Measurements from ENCODE around the gene HOXB3.

Gene HOXB3

DNA sequence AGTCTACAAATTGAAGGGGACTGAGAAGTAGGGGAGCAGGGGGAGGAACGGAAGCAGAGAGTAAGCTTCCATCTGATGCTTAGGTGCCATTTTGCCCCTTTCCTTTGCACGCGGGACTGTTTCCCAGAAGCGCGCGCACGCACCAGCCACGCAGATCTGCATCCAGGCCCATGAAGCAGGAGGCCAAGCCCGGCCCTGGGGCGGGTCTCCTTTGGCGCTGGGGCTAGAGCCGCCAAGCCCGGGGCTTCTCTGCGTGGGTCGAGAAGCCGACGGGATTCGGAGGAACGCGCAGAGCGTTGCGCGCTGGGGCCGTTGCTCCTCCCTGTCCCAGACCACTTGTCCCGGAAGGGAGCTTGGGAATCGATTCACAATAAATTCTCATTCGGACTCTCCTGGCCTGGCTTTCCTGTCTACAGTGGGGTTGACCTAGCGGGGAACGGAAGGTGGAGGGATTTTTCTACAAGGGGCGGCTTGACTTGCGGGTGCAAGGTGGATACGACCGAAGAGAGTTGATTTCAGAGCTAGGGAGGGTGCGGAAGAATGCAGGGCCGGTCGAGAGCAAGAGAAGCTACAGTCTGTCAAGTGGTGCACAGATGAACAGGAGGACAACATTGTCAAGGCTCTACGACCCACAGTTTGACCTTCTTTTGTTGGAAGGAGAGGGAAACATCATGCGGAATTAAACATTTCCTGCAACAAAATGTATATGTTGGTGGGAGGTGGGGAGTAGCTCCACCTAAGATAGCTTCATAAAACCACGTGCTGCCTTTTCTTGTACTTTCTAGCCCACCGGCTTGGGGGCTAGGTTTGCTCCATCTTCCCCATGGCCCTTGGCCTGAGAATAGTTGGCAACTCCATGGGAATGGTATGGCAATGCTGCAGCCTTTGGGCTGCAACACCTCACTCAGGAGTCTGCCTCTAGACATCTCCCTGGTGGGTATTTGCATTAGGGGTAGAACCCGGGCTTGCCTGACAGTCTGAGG, 31.7 kb upstream of the HOXB3 start:
- Histone ChIP-seq H3K27ac (ENCODE audit: poor library complexity, severe bottlenecking) (no peak overlapping the region), H3K36me3 (ENCODE audit: low read depth) (no peaks in the 10 kb centered on the region), H3K27me3 (ENCODE audit: insufficient read depth, poor library complexity, severe bottlenecking) (peaks cover 68% of the 10 kb centered on the region), H3K4me1 (ENCODE audit: insufficient read depth, poor library complexity, severe bottlenecking) (peaks cover 4% of the 10 kb centered on the region), H3K9me3 (ENCODE audit: severe bottlenecking) (no peaks in the 10 kb centered on the region), H3K4me3 (ENCODE audit: severe bottlenecking) (no peak overlapping the region)
- no peak for ATAC-seq (ENCODE audit: low read depth)
- DNase-seq (ENCODE audit: low spot score) = no peak
- TF ChIP-seq, protein P1, sequence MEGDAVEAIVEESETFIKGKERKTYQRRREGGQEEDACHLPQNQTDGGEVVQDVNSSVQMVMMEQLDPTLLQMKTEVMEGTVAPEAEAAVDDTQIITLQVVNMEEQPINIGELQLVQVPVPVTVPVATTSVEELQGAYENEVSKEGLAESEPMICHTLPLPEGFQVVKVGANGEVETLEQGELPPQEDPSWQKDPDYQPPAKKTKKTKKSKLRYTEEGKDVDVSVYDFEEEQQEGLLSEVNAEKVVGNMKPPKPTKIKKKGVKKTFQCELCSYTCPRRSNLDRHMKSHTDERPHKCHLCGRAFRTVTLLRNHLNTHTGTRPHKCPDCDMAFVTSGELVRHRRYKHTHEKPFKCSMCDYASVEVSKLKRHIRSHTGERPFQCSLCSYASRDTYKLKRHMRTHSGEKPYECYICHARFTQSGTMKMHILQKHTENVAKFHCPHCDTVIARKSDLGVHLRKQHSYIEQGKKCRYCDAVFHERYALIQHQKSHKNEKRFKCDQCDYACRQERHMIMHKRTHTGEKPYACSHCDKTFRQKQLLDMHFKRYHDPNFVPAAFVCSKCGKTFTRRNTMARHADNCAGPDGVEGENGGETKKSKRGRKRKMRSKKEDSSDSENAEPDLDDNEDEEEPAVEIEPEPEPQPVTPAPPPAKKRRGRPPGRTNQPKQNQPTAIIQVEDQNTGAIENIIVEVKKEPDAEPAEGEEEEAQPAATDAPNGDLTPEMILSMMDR (IDR thresholded peaks at IDR 0.05; ENCODE audit: poor library complexity, severe bottlenecking) = no peak

DNA sequence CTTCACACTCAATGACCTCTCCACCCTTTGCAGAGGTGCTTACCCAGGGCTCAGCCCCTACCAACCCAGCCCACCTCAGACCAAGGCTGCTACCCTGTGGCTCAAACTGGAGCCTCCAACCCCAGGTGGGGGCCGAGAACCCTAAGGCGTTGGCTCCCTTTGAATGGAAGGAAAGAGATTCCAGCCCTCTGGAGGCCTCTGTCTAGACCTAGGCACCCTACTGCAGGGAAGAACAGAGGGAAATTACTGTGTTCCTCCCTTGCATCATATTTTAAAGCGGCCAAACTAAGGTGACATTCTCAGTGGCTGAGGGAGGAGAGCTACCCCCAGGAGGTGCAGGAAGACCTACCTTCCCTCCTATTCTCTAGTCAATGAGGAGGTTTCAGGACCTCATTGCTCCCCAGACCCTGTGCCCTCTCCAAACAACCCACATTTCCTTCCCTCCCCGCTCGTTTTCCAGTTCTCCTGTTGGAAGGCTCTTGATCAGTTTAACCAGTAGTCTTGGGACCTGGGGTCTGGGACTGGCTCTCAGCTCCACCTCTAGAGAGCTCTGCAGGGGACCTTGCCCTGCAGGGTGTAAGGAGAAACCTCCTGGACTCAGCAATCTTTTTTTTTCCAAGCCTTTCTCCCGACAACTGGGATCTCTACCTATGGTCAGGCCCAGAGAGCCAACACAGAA, 30.6 kb upstream of the HOXB3 start:
- Histone ChIP-seq H3K36me3 (ENCODE audit: low read depth) (no peaks in the 10 kb centered on the region), H3K27ac (ENCODE audit: poor library complexity, severe bottlenecking) (no peak overlapping the region), H3K9me3 (ENCODE audit: severe bottlenecking) (no peaks in the 10 kb centered on the region), H3K4me3 (ENCODE audit: severe bottlenecking) (no peak overlapping the region), H3K4me1 (ENCODE audit: insufficient read depth, poor library complexity, severe bottlenecking) (peaks cover 4% of the 10 kb centered on the region), H3K27me3 (ENCODE audit: insufficient read depth, poor library complexity, severe bottlenecking) (peaks cover 78% of the 10 kb centered on the region)
- ATAC-seq (ENCODE audit: low read depth) (no peak), DNase-seq (ENCODE audit: low spot score) (no peak)
- TF ChIP-seq, protein P1 (IDR thresholded peaks at IDR 0.05; ENCODE audit: poor library complexity, severe bottlenecking) = no peak

DNA sequence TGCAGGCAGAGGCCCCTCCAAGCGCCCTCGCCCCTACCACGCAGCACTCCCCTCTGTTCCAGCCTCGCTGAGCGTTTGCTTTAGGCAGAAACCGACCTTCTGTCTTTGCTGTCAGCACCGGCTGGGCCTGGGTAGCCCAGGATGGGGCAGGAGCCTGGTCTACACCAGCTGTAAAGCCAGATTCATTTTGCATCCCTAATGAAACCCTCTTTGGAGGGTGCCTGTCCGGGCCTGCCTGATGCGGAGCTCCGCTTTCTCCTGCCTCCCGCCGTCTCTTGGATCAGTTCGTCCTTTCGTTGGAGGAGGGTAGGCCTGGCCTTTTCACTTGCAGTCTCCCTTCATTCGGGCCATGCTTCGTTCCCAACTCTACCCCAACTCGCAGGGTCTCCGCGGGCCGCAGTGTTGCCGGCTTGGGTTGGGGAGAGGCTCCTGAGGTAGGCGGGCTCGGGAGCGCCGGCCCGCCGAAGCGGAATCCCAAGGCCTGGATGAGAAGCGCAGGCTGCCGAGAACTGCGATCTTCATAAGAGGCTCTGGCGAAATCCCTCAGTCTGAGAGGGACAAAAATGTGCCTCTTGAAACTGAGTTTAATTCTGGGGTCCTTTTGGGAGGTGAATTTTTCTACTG, 29.9 kb upstream of the HOXB3 start:
- TF ChIP-seq, protein P1 (IDR thresholded peaks at IDR 0.05; ENCODE audit: poor library complexity, severe bottlenecking) = no peak
- H3K27ac ChIP-seq (ENCODE audit: poor library complexity, severe bottlenecking) = no peak overlapping the region
- ATAC-seq (ENCODE audit: low read depth) (no peak), DNase-seq (ENCODE audit: low spot score) (no peak)
- H3K9me3 ChIP-seq (ENCODE audit: severe bottlenecking) = no peaks in the 10 kb centered on the region
- peaks cover 80% of the 10 kb centered on the region for H3K27me3 ChIP-seq (ENCODE audit: insufficient read depth, poor library complexity, severe bottlenecking)
- H3K4me3 ChIP-seq (ENCODE audit: severe bottlenecking) = no peak overlapping the region
- peaks cover 4% of the 10 kb centered on the region for H3K4me1 ChIP-seq (ENCODE audit: insufficient read depth, poor library complexity, severe bottlenecking)
- no peaks in the 10 kb centered on the region for H3K36me3 ChIP-seq (ENCODE audit: low read depth)

DNA sequence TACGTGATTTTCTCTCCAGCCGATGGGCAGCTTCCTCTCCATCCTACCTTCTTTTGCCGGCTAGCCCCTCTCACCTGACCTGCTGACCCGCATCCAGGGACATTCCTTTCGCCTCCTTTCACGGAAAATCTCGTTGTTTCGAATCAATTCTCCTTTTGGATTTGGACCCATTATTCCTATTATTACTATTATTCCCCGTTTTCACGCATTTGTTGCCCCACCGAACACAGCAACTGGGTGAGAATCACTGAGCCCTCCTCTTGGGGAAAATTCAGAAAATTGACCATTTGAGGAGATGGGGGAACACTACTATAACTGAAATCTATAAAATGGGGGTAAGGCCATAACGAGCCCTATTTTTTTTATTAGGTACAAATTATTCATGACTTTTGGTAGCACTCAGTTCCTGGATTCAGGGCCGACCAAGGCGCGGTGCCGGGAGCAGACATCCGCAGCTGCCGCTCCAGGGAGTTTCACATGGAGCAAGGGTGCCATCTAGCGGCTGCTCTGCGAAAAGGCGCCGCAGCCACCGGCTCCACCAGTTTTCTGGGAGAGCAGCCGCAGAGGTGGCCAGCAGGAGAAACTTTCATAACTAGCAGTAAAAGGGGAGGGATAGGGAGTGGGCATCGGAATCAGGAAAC, 28.3 kb upstream of the HOXB3 start:
- H3K4me3 ChIP-seq (ENCODE audit: severe bottlenecking) = peak overlapping the region; percentile 15

More for the DNA sequence above, 28.3 kb upstream of the HOXB3 start:
- DNase-seq (ENCODE audit: low spot score) (no peak), ATAC-seq (ENCODE audit: low read depth) (peak; percentile 73)
- TF ChIP-seq, protein P1 (IDR thresholded peaks at IDR 0.05; ENCODE audit: poor library complexity, severe bottlenecking) = peak; percentile 95
- Histone ChIP-seq H3K4me1 (ENCODE audit: insufficient read depth, poor library complexity, severe bottlenecking) (peaks cover 4% of the 10 kb centered on the region), H3K36me3 (ENCODE audit: low read depth) (no peaks in the 10 kb centered on the region), H3K27ac (ENCODE audit: poor library complexity, severe bottlenecking) (no peak overlapping the region), H3K27me3 (ENCODE audit: insufficient read depth, poor library complexity, severe bottlenecking) (peaks cover 79% of the 10 kb centered on the region), H3K9me3 (ENCODE audit: severe bottlenecking) (no peaks in the 10 kb centered on the region)
